Measurements from ENCODE around the gene CCPG1. TPM values are rescaled to one million over a fixed set of nuclear protein-coding genes. Genes with fewer than 3 reads are reported as not detected.

Gene CCPG1
- total and polyA plus RNA-seq, 2 of the 13 experiments (the other 11 are each of a cell fraction or from before 2014, with no cell fraction given) = 16.1 to 19.5 TPM

GRCh38 chr15:55420171-55420866 lies 12.2 kb upstream of the CCPG1 start:
- Histone ChIP-seq H3K79me2 (ENCODE audit: insufficient read depth, low read length) (no peaks in the 10 kb centered on the region), H2AFZ (ENCODE audit: low read length) (no peak overlapping the region), H3K27me3 (ENCODE audit: control insufficient read depth in 1 of 2, insufficient read depth in 2 of 2, low read length in 2 of 2) (no peaks in the 10 kb centered on the region), H3K4me1 (ENCODE audit: insufficient read depth, low read length) (peaks cover 7% of the 10 kb centered on the region; the same call in 1 of the 2 replicates), H3K9me3 (ENCODE audit: low read length) (no peaks in the 10 kb centered on the region), H3K27ac (ENCODE audit: extremely low read length, insufficient read depth, low read length) (no peak overlapping the region), H3K9ac (ENCODE audit: insufficient read depth, low read depth, low read length) (no peak overlapping the region), H3K4me3 (replicated peaks in 1 of 3; ENCODE audit: insufficient read depth in 1 of 3, low read depth in 2 of 3, low read length in 3 of 3) (no peak overlapping the region), H3K36me3 (replicated peaks in 1 of 2; ENCODE audit: control insufficient read depth in 1 of 2, insufficient read depth in 2 of 2, low read length in 2 of 2) (no peaks in the 10 kb centered on the region), H4K20me1 (ENCODE audit: insufficient read depth, low read length) (no peaks in the 10 kb centered on the region), H3K4me2 (ENCODE audit: low read depth, low read length) (no peak overlapping the region)
- no TSS peak for BruUV-seq (replicated peaks)
- intact Hi-C loops (cut with micrococcal nuclease; ENCODE audit: unreplicated experiment) = no loop called here
- FAIRE-seq (no peak), ATAC-seq (no peak), DNase-seq (ENCODE audit: low spot score) (no peak)
- POLR2A ChIA-PET = no interaction called here
- in situ Hi-C loops (cut with HindIII; ENCODE audit: extremely low pct_ligation_motif_present, low pct_unique_long_range_greater_than_20kb) = no loop called here
- CTCF ChIA-PET (ENCODE audit: low intra/inter-chr PET ratio, low total read pairs) = no interaction called here
- TF ChIP-seq, protein P1, sequence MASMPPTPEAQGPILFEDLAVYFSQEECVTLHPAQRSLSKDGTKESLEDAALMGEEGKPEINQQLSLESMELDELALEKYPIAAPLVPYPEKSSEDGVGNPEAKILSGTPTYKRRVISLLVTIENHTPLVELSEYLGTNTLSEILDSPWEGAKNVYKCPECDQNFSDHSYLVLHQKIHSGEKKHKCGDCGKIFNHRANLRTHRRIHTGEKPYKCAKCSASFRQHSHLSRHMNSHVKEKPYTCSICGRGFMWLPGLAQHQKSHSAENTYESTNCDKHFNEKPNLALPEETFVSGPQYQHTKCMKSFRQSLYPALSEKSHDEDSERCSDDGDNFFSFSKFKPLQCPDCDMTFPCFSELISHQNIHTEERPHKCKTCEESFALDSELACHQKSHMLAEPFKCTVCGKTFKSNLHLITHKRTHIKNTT (CRISPR knock-in tag; IDR thresholded peaks at IDR 0.05) = no peak
- TF ChIP-seq ZNF12 (CRISPR knock-in tag; IDR thresholded peaks at IDR 0.05) (no peak), ZMYM3 (CRISPR knock-in tag; IDR thresholded peaks at IDR 0.05) (no peak), PTBP1 (IDR thresholded peaks at IDR 0.05; ENCODE audit: low read depth, low read length, poor library complexity, severe bottlenecking) (no peak), HNF1A (IDR thresholded peaks at IDR 0.05; ENCODE audit: low read depth) (no peak), HNF1A (CRISPR knock-in tag; IDR thresholded peaks at IDR 0.05; ENCODE audit: borderline replicate concordance) (no peak), ZNF260 (CRISPR knock-in tag; IDR thresholded peaks at IDR 0.05; ENCODE audit: borderline replicate concordance, low read depth) (no peak), EEA1 (CRISPR knock-in tag; IDR thresholded peaks at IDR 0.05; ENCODE audit: borderline replicate concordance) (no peak), GZF1 (CRISPR knock-in tag; IDR thresholded peaks at IDR 0.05) (no peak), HNRNPH1 (optimal IDR thresholded peaks at IDR 0.05; ENCODE audit: low read depth, low read length) (no peak), TGIF2 (CRISPR knock-in tag; IDR thresholded peaks at IDR 0.05) (no peak), FOXA3 (CRISPR knock-in tag; IDR thresholded peaks at IDR 0.05) (no peak), IRX3 (CRISPR knock-in tag; IDR thresholded peaks at IDR 0.05; ENCODE audit: borderline replicate concordance, low read depth) (no peak), ZNF747 (CRISPR knock-in tag; IDR thresholded peaks at IDR 0.05; ENCODE audit: borderline replicate concordance) (no peak), NR2F6 (IDR thresholded peaks at IDR 0.05) (no peak), NR2F6 (CRISPR knock-in tag; IDR thresholded peaks at IDR 0.05) (no peak), NFKB2 (CRISPR knock-in tag; IDR thresholded peaks at IDR 0.05; ENCODE audit: borderline replicate concordance) (no peak), NFE2L1 (CRISPR knock-in tag; IDR thresholded peaks at IDR 0.05; ENCODE audit: borderline replicate concordance) (no peak)
- TF ChIP-seq, protein P2, sequence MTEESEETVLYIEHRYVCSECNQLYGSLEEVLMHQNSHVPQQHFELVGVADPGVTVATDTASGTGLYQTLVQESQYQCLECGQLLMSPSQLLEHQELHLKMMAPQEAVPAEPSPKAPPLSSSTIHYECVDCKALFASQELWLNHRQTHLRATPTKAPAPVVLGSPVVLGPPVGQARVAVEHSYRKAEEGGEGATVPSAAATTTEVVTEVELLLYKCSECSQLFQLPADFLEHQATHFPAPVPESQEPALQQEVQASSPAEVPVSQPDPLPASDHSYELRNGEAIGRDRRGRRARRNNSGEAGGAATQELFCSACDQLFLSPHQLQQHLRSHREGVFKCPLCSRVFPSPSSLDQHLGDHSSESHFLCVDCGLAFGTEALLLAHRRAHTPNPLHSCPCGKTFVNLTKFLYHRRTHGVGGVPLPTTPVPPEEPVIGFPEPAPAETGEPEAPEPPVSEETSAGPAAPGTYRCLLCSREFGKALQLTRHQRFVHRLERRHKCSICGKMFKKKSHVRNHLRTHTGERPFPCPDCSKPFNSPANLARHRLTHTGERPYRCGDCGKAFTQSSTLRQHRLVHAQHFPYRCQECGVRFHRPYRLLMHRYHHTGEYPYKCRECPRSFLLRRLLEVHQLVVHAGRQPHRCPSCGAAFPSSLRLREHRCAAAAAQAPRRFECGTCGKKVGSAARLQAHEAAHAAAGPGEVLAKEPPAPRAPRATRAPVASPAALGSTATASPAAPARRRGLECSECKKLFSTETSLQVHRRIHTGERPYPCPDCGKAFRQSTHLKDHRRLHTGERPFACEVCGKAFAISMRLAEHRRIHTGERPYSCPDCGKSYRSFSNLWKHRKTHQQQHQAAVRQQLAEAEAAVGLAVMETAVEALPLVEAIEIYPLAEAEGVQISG (CRISPR knock-in tag; IDR thresholded peaks at IDR 0.05) = no peak

All from HepG2 (cell line).